Right lobe of liver (tissue), 6 donors: ENCODE measurements around the gene OSBPL2. TPM values are rescaled to one million over a fixed set of nuclear protein-coding genes. Genes with fewer than 3 reads are reported as not detected.

Source experiments
- ATAC-seq, 4 donors: fragments of 200-7000 bp; cut with Tn5 transposase; one replicate each; pipeline ENCODE4 v1.9.1; 2020; ENCODE audit warnings: mild to moderate bottlenecking in 4 of 4, moderate library complexity in 4 of 4
- DNase-seq, 3 donors: peaks; one replicate each; pipeline ENCODE4 v3.0.0-alpha.2; 2020
- H3K27ac ChIP-seq, 3 donors: fragments of 200-600 bp; one replicate each; pipeline ENCODE4 v1.8.0; 2022
- H3K27me3 ChIP-seq, 2 donors: fragments of 200-600 bp; one replicate each; pipeline ENCODE4 v1.8.0; 2022
- H3K36me3 ChIP-seq, 4 donors: fragments of 200-600 bp; sonication (generic) in 1 of 4; one replicate each; pipeline versions ENCODE4 v1.5.1 to v1.8.0; 2017 to 2022; ENCODE audit warnings: control low read depth in 1 of 4
- H3K4me1 ChIP-seq, 4 donors: fragments of 200-600 bp; sonication (generic) in 1 of 4; one replicate each; pipeline versions ENCODE4 v1.5.1 to v1.8.0; 2017 to 2022; ENCODE audit warnings: control low read depth in 1 of 4
- H3K4me3 ChIP-seq, 3 donors: fragments of 200-600 bp; one replicate each; pipeline ENCODE4 v1.8.0; 2022
- H3K9me3 ChIP-seq, 4 donors: fragments of 200-600 bp; sonication (generic) in 1 of 4; one replicate each; pipeline versions ENCODE4 v1.5.1 to v1.8.0; 2017 to 2022; ENCODE audit warnings: control low read depth in 1 of 4
- POLR2A ChIP-seq: fragments of 450-650 bp; IDR thresholded peaks from one replicate; pipeline ENCODE4 v1.6.1; 2017; ENCODE audit warnings: antibody characterized with exemption, mild to moderate bottlenecking
- WGBS: methylation state at CpG from one replicate; pipeline ENCODE4 v1.1.6; 2018; ENCODE audit warnings: low coverage, low lambda C conversion rate; ENCODE audit not compliant: insufficient coverage; ENCODE audit errors: missing lambda C conversion rate; 5-methylcytosine and 5-hydroxymethylcytosine counted together
- intact Hi-C, 2 donors: fragments of 100-400 bp; cut with DNase I; formaldehyde crosslinking; loops; one replicate each; pipeline versions ENCODE4 v1.11.2 to v1.14.1; 2022
- total RNA-seq, 6 experiments: library from RNA; depleted of rRNA in 2 of 6; stranded (reverse); fragments of >200 nt in 2 of 6; fragmentation: NEBNext Ultra II Directional in 3 of 6; extraction: Animal tissue kit (Norgen Biotek cat#: 25700) in 3 of 6; gene quantifications; one replicate each; pipeline versions ENCODE4 v1.1.0 to v1.2.4, GENCODE V29; 2016 to 2023
- TF ChIP-seq, protein P1 (sequence below), 4 donors: fragments of 200-600 bp in 3 of 4; fragments of 450-650 bp in 1 of 4; IDR thresholded peaks; one replicate each; pipeline versions ENCODE4 v1.5.1 to v1.8.0; 2016 to 2022; ENCODE audit warnings: antibody characterized with exemption in 4 of 4, mild to moderate bottlenecking in 2 of 4
- donor health status: DM: no; HTN: yes; CAD: no.
- donor health status: DM: no; HTN: no; CAD: no.
- donor health status: DM: no; HTN: no; CAD: no.
- donor health status: DM: no; HTN: yes; CAD: no.
- donor health status: DM: no; HTN: yes; CAD: no.

Gene OSBPL2
- total RNA-seq, 6 experiments from 2014 or later, result 15.6 to 27.8 (median 21.2) TPM

GRCh38 chr20:62197311-62197710 lies 41.0 kb upstream of the OSBPL2 start:
- TF ChIP-seq POLR2A, result no peak
- TF ChIP-seq, protein P1, sequence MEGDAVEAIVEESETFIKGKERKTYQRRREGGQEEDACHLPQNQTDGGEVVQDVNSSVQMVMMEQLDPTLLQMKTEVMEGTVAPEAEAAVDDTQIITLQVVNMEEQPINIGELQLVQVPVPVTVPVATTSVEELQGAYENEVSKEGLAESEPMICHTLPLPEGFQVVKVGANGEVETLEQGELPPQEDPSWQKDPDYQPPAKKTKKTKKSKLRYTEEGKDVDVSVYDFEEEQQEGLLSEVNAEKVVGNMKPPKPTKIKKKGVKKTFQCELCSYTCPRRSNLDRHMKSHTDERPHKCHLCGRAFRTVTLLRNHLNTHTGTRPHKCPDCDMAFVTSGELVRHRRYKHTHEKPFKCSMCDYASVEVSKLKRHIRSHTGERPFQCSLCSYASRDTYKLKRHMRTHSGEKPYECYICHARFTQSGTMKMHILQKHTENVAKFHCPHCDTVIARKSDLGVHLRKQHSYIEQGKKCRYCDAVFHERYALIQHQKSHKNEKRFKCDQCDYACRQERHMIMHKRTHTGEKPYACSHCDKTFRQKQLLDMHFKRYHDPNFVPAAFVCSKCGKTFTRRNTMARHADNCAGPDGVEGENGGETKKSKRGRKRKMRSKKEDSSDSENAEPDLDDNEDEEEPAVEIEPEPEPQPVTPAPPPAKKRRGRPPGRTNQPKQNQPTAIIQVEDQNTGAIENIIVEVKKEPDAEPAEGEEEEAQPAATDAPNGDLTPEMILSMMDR (IDR thresholded peaks at IDR 0.05), result no peak
- H3K27me3 ChIP-seq, result no peaks in the 10 kb centered on the region
- peak in 2 of 3 donors; percentile 1 to 9 for DNase-seq
- 78% methylated on average over 9 of the region's 9 CpGs for WGBS
- no peak for ATAC-seq
- H3K4me1 ChIP-seq, result peaks cover 0 to 10% (median 0%) of the 10 kb centered on the region in 4 donors
- no peaks in the 10 kb centered on the region for H3K9me3 ChIP-seq
- no peak overlapping the region for H3K4me3 ChIP-seq
- peaks cover 0 to 60% (median 21%) of the 10 kb centered on the region in 4 donors for H3K36me3 ChIP-seq
- H3K27ac ChIP-seq, result no peak overlapping the region
- intact Hi-C loops, result no loop called here

GRCh38 chr20:62197801-62198200 lies 40.5 kb upstream of the OSBPL2 start:
- TF ChIP-seq POLR2A, result no peak
- TF ChIP-seq, protein P1 (IDR thresholded peaks at IDR 0.05), result no peak
- Histone ChIP-seq H3K4me3 (no peak overlapping the region), H3K4me1 (peaks cover 0 to 8% (median 0%) of the 10 kb centered on the region in 4 donors), H3K9me3 (no peaks in the 10 kb centered on the region), H3K27me3 (no peaks in the 10 kb centered on the region), H3K27ac (no peak overlapping the region), H3K36me3 (peaks cover 0 to 60% (median 21%) of the 10 kb centered on the region in 4 donors)
- 97% methylated on average over 11 of the region's 18 CpGs for WGBS
- DNase-seq (peak in 2 of 3 donors; percentile 7 to 42), ATAC-seq (no peak)
- intact Hi-C loops, result no loop called here

DNA sequence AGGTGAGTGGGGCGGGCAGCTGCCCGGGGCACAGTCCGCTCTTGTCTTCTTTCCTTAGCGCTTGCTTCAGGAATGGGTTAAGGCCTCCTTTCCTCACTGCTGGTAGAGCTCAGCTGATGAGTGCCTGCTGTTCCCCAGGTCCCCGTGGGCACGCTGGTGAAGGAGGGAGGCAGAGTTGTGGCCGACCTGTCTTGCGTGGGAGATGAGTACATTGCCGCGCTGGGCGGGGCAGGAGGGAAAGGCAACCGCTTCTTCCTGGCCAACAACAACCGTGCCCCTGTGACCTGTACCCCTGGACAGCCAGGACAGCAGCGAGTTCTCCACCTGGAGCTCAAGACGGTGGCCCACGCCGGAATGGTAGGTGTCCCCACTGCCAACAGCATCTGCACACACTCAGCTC lies 39.8 kb upstream of the OSBPL2 start:
- Histone ChIP-seq H3K4me1 (peaks cover 0 to 2% (median 0%) of the 10 kb centered on the region in 4 donors), H3K27ac (no peak overlapping the region), H3K9me3 (no peaks in the 10 kb centered on the region), H3K4me3 (no peak overlapping the region), H3K36me3 (peaks cover 0 to 65% (median 21%) of the 10 kb centered on the region in 4 donors), H3K27me3 (no peaks in the 10 kb centered on the region)
- TF ChIP-seq POLR2A, result no peak
- TF ChIP-seq, protein P1 (IDR thresholded peaks at IDR 0.05), result no peak
- no CpG with 5 or more reads among the region's 17 CpGs for WGBS
- ATAC-seq (no peak), DNase-seq (peak in 1 of 3 donors; percentile 32)
- intact Hi-C loops, result no loop called here

GRCh38 chr20:62198931-62199330 lies 39.4 kb upstream of the OSBPL2 start:
- TF ChIP-seq POLR2A, result no peak
- TF ChIP-seq, protein P1 (IDR thresholded peaks at IDR 0.05), result no peak
- H3K27me3 ChIP-seq, result no peaks in the 10 kb centered on the region
- H3K4me3 ChIP-seq, result no peak overlapping the region
- peaks cover 0 to 65% (median 21%) of the 10 kb centered on the region in 4 donors for H3K36me3 ChIP-seq
- intact Hi-C loops, result no loop called here
- no peaks in the 10 kb centered on the region for H3K9me3 ChIP-seq
- H3K27ac ChIP-seq, result no peak overlapping the region
- DNase-seq (peak in 2 of 3 donors; percentile 13 to 43), ATAC-seq (no peak)
- H3K4me1 ChIP-seq, result no peaks in the 10 kb centered on the region
- WGBS, result 100% methylated on average over 4 of the region's 18 CpGs
